K562 (cell line): ENCODE measurements around the gene LRRTM4. TPM values are rescaled to one million over a fixed set of nuclear protein-coding genes. Genes with fewer than 3 reads are reported as not detected.

Source experiments
- ATAC-seq: fragments of 200-7000 bp; cut with Tn5 transposase; 3 replicates; pipeline ENCODE4 v1.9.1; 2020; ENCODE audit warnings: moderate library complexity
- BruUV-seq: library from RNA; stranded (reverse); fragments of 400-500 nt; replicated peaks from 2 replicates; lab custom pipeline; 2021; lab: Mats Ljungman, UMichigan
- CTCF ChIA-PET: fragments of 300-600 bp; formaldehyde crosslinking; extraction: SDS; loops from one replicate; lab custom pipeline; 2021; ENCODE audit warnings: low intra/inter-chr PET ratio; lab: Yijun Ruan, JAX
- POLR2A ChIA-PET: fragments of 300-600, 350-650 bp; sonication (Branson Sonifier 250); formaldehyde crosslinking; extraction: SDS; loops from one replicate; lab custom pipeline; 2021; ENCODE audit warnings: antibody characterized with exemption, inconsistent platforms; lab: Yijun Ruan, JAX
- DNase-seq, 4 experiments: peaks; one replicate each; pipeline versions ENCODE4 v3.0.0 to v3.0.0-alpha.2; 2011 to 2018; ENCODE audit warnings: low spot score in 3 of 4, mixed read lengths in 3 of 4; ENCODE audit errors: extremely low read depth in 1 of 4
- FAIRE-seq: peaks from 2 replicates; lab custom pipeline; 2011; peaks lifted over from hg19 to GRCh38; lab: Jason Lieb, UNC
- H2AFZ ChIP-seq: 2 replicates; pipeline ENCODE4 v1.6.0; 2011; ENCODE audit warnings: low read depth, low read length, control low read depth, inconsistent platforms
- H3K27ac ChIP-seq: fragments of 200-600 bp; 3 replicates; pipeline ENCODE4 v1.8.0; 2011; ENCODE audit warnings: low read depth, mild to moderate bottlenecking, control low read depth, inconsistent platforms, low read length, moderate library complexity, mixed read lengths; ENCODE audit errors: extremely low read depth
- H3K27me3 ChIP-seq, 2 experiments: fragments of 300-600 bp in 1 of 2; 2 replicates in 1 of 2; 3 replicates in 1 of 2; pipeline versions ENCODE4 v1.6.0 to v1.8.0; 2011; ENCODE audit warnings: inconsistent platforms in 2 of 2, low read length in 2 of 2, mild to moderate bottlenecking in 1 of 2, mixed read lengths in 1 of 2, moderate library complexity in 1 of 2; ENCODE audit not compliant: control insufficient read depth in 2 of 2, insufficient read depth in 2 of 2
- H3K36me3 ChIP-seq: fragments of 300-600 bp; 3 replicates; pipeline ENCODE4 v1.8.0; 2011; ENCODE audit warnings: mild to moderate bottlenecking, low read length, inconsistent platforms; ENCODE audit not compliant: control insufficient read depth, insufficient read depth
- H3K4me1 ChIP-seq, 2 experiments: fragments of 200-600 bp in 1 of 2; replicated peaks in 1 of 2; 2 replicates in 1 of 2; 3 replicates in 1 of 2; pipeline versions ENCODE4 v1.5.1 to v1.8.0; 2011; ENCODE audit warnings: inconsistent platforms in 2 of 2, low read length in 2 of 2, mild to moderate bottlenecking in 1 of 2, mixed read lengths in 1 of 2, moderate library complexity in 1 of 2; ENCODE audit not compliant: control insufficient read depth in 2 of 2, insufficient read depth in 2 of 2
- H3K4me2 ChIP-seq: 2 replicates; pipeline ENCODE4 v1.6.1; 2011; ENCODE audit warnings: low read length, control low read depth, inconsistent platforms, mixed read lengths; ENCODE audit not compliant: insufficient read depth
- H3K4me3 ChIP-seq: fragments of 200-600 bp; sonication (generic), shearing (Covaris generic); 2 replicates; pipeline ENCODE4 v1.5.1; 2016; ENCODE audit warnings: control low read depth, inconsistent platforms
- H3K79me2 ChIP-seq: fragments of 200-600 bp; 3 replicates; pipeline ENCODE4 v1.8.0; 2011; ENCODE audit warnings: low read length, inconsistent platforms; ENCODE audit not compliant: control insufficient read depth, insufficient read depth
- H3K9ac ChIP-seq, 2 experiments: 2 replicates each; pipeline versions ENCODE4 v1.6.0 to v1.6.1; 2011; ENCODE audit warnings: low read depth in 2 of 2, low read length in 2 of 2, control low read depth in 1 of 2, inconsistent platforms in 1 of 2, mild to moderate bottlenecking in 1 of 2, mixed read lengths in 1 of 2; ENCODE audit not compliant: insufficient read depth in 1 of 2
- H3K9me1 ChIP-seq: one replicate; pipeline ENCODE4 v1.6.0; 2011; ENCODE audit warnings: inconsistent platforms, mild to moderate bottlenecking, low read length, moderate library complexity; ENCODE audit not compliant: control insufficient read depth, insufficient read depth
- H3K9me3 ChIP-seq: replicated peaks from 2 replicates; pipeline ENCODE4 v1.5.1; 2011; ENCODE audit warnings: low read depth, low read length, inconsistent platforms; ENCODE audit not compliant: control insufficient read depth, insufficient read depth
- H4K20me1 ChIP-seq: replicated peaks from 2 replicates; pipeline ENCODE4 v1.6.1; 2011; ENCODE audit warnings: low read length, inconsistent platforms, mixed read lengths; ENCODE audit not compliant: control insufficient read depth, insufficient read depth
- C11orf30 ChIP-seq: fragments of 450-650 bp; IDR thresholded peaks from 2 replicates; pipeline ENCODE4 v1.6.1; 2016; ENCODE audit warnings: low read depth, mild to moderate bottlenecking
- CEBPZ ChIP-seq: fragments of 150-350 bp; IDR thresholded peaks from 2 replicates; pipeline ENCODE4 v1.6.1; 2014; ENCODE audit warnings: low read depth, mild to moderate bottlenecking, low read length, borderline replicate concordance
- E2F5 ChIP-seq: sonication (generic); formaldehyde crosslinking; IDR thresholded peaks from 2 replicates; pipeline ENCODE4 v1.8.0; 2022; ENCODE audit warnings: mild to moderate bottlenecking, missing genetic modification reagents
- IRF9 ChIP-seq: fragments of 450-650 bp; IDR thresholded peaks from 2 replicates; pipeline ENCODE4 v1.6.1; 2016; ENCODE audit warnings: missing biosample characterization, missing genetic modification characterization
- MAFG ChIP-seq: fragments of 450-650 bp; conservative IDR thresholded peaks from 2 replicates; pipeline ENCODE4 v1.6.1; 2016; ENCODE audit warnings: missing genetic modification characterization, missing compliant biosample characterization
- MEIS2 ChIP-seq: fragments of 450-650 bp; IDR thresholded peaks from 2 replicates; pipeline ENCODE4 v1.6.1; 2014; ENCODE audit warnings: mild to moderate bottlenecking; ENCODE audit not compliant: partially characterized antibody
- NFIC ChIP-seq: fragments of 450-650 bp; IDR thresholded peaks from 2 replicates; pipeline ENCODE4 v1.6.1; 2017; ENCODE audit warnings: mild to moderate bottlenecking, inconsistent platforms
- PCBP1 ChIP-seq: fragments of 200-400 bp; formaldehyde crosslinking; IDR thresholded peaks from 2 replicates; pipeline ENCODE4 v1.6.1; 2018; ENCODE audit warnings: mild to moderate bottlenecking, low read depth, low read length; ENCODE audit not compliant: poor library complexity, severe bottlenecking
- PTBP1 ChIP-seq: fragments of 200-400 bp; formaldehyde crosslinking; IDR thresholded peaks from 2 replicates; pipeline ENCODE4 v1.6.1; 2017; ENCODE audit warnings: low read depth, low read length
- RBM34 ChIP-seq: fragments of 200-400 bp; formaldehyde crosslinking; IDR thresholded peaks from 2 replicates; pipeline ENCODE4 v1.6.1; 2018; ENCODE audit warnings: low read length, borderline replicate concordance; ENCODE audit not compliant: insufficient read depth
- ZBTB12 ChIP-seq: fragments of 250-450 bp; sonication (Bioruptor Pico); IDR thresholded peaks from 2 replicates; pipeline ENCODE4 v1.4.0; 2020
- ZC3H4 ChIP-seq: sonication (generic); formaldehyde crosslinking; IDR thresholded peaks from 2 replicates; pipeline ENCODE4 v1.9.0; 2021; ENCODE audit warnings: missing genetic modification reagents, borderline replicate concordance
- ZNF133 ChIP-seq: fragments of 250-450 bp; sonication (Bioruptor Pico); IDR thresholded peaks from 2 replicates; pipeline ENCODE4 v1.4.0; 2020; ENCODE audit warnings: mild to moderate bottlenecking
- ZNF253 ChIP-seq: fragments of 250-450 bp; sonication (Bioruptor Pico); conservative IDR thresholded peaks from 2 replicates; pipeline ENCODE4 v1.6.1; 2021; ENCODE audit warnings: mild to moderate bottlenecking
- ZNF316 ChIP-seq: fragments of 450-650 bp; IDR thresholded peaks from 2 replicates; pipeline ENCODE4 v1.6.1; 2016
- ZNF75A ChIP-seq: fragments of 450-650 bp; formaldehyde crosslinking; IDR thresholded peaks from 2 replicates; pipeline ENCODE4 v1.4.0; 2020; ENCODE audit warnings: mild to moderate bottlenecking
- WGBS: fragments of 100-300 bp; shearing (Covaris generic); methylation state at CpG from one replicate; pipeline ENCODE4 v1.1.6; 2016; ENCODE audit warnings: low coverage, mixed read lengths; ENCODE audit not compliant: insufficient coverage; ENCODE audit errors: missing lambda C conversion rate; 5-methylcytosine and 5-hydroxymethylcytosine counted together
- in situ Hi-C: fragments of 300-500 bp; cut with MboI; formaldehyde crosslinking; loops from 4 replicates; pipeline ENCODE4 v1.15.0; 2018; ENCODE audit warnings: inconsistent platforms, mixed read lengths
- intact Hi-C: fragments of 100-400 bp; cut with micrococcal nuclease; formaldehyde crosslinking; loops from 2 replicates; pipeline ENCODE4 v1.14.2; 2022
- polyA plus RNA-seq, 8 experiments: library from polyadenylated mRNA; depleted of rRNA in 4 of 8; stranded (reverse) in 5 of 8; unstranded in 3 of 8; fragments of >200 nt; fragmentation: Nextera tagmentation in 2 of 8; fragmentation: Illumina TruSeq in 1 of 8; extraction: Ambion mirVana in 2 of 8; extraction: Trizol in 1 of 8; gene quantifications; 2 replicates each; pipeline versions ENCODE4 v1.2.1 to v1.2.3, GENCODE V29; 2011 to 2014; ENCODE audit warnings: inconsistent platforms in 1 of 8, missing spikeins in 1 of 8
- total RNA-seq, 7 experiments: library from RNA; depleted of rRNA in 6 of 7; stranded (reverse); fragments of >200 nt in 6 of 7; fragmentation: Illumina TruSeq in 2 of 7; extraction: Trizol in 2 of 7; gene quantifications; 2 replicates each; pipeline versions ENCODE4 v1.2.1 to v1.2.3, GENCODE V29; 2011 to 2021; ENCODE audit warnings: low replicate concordance in 1 of 7

LRRTM4 gene
- total and polyA plus RNA-seq, 9 of the 15 experiments (the other 6 are each of a cell fraction or from before 2014, with no cell fraction given): 0.04 TPM; not detected in 6

- Histone ChIP-seq H3K9ac (no peak overlapping the region), H3K4me3 (no peak overlapping the region), H4K20me1 (no peaks in the 10 kb centered on the region), H3K36me3 (no peaks in the 10 kb centered on the region), H2AFZ (no peak overlapping the region), H3K79me2 (no peaks in the 10 kb centered on the region), H3K9me1 (no peaks in the 10 kb centered on the region), H3K4me2 (no peak overlapping the region), H3K9me3 (no peaks in the 10 kb centered on the region), H3K4me1 (no peaks in the 10 kb centered on the region), H3K27me3 (no peaks in the 10 kb centered on the region), H3K27ac (no peak overlapping the region)
- intact Hi-C loops (no loop called here), in situ Hi-C loops (no loop called here)
- peak in 1 of 4 experiments; percentile 2 for DNase-seq
- no peak for FAIRE-seq
- WGBS: 0% methylated on average over 1 of the region's 1 CpG
- ATAC-seq: no peak
- no TSS peak for BruUV-seq
- ChIA-PET CTCF (no interaction called here), POLR2A (no interaction called here)
- TF ChIP-seq ZBTB12: no peak
- peak; percentile 7; the same call in 1 of the 2 replicates for TF ChIP-seq NFIC
- TF ChIP-seq RBM34: no peak
- no peak for TF ChIP-seq ZC3H4 (CRISPR knock-in tag)
- no peak for TF ChIP-seq MEIS2
- no peak for TF ChIP-seq E2F5 (CRISPR knock-in tag)
- no peak for TF ChIP-seq PTBP1
- TF ChIP-seq ZNF253 (CRISPR knock-in tag): no peak
- no peak for TF ChIP-seq ZNF133 (CRISPR knock-in tag)
- no peak for TF ChIP-seq IRF9 (tag)
- no peak for TF ChIP-seq PCBP1
- TF ChIP-seq ZNF75A (CRISPR knock-in tag): no peak
- TF ChIP-seq CEBPZ: no peak
- peak; percentile 19; the same call in 1 of the 2 replicates for TF ChIP-seq ZNF316
- TF ChIP-seq MAFG: 0 out of 2 replicates have a peak, but pooled peaks have one; percentile 13
- TF ChIP-seq C11orf30: 0 out of 2 replicates have a peak, but pooled peaks have one; percentile 10
Measured at GRCh38 chr2:77228391-77228790, 293.8 kb downstream of the LRRTM4 start.
